ACHN (cell line): ENCODE results near the gene THTPA.
A peak's percentile ranks its signal among the peaks of the same experiment; 100 is the strongest.
"Not testable (repeated sequence)": the region's sequence is repeated elsewhere in the genome, so short reads cannot be mapped to it uniquely, and the experiment has no call there.

Experiments used
- DNase-seq: peaks from one replicate; pipeline ENCODE4 v3.0.0-alpha.2; 2015
- in situ Hi-C: cut with HindIII; loops from 2 replicates; pipeline ENCODE4 v1.10.0; 2017; ENCODE audit warnings: low sequenced_read_pairs, low pct_ligation_motif_present, low pct_unique_long_range_greater_than_20kb

The THTPA gene

DNA sequence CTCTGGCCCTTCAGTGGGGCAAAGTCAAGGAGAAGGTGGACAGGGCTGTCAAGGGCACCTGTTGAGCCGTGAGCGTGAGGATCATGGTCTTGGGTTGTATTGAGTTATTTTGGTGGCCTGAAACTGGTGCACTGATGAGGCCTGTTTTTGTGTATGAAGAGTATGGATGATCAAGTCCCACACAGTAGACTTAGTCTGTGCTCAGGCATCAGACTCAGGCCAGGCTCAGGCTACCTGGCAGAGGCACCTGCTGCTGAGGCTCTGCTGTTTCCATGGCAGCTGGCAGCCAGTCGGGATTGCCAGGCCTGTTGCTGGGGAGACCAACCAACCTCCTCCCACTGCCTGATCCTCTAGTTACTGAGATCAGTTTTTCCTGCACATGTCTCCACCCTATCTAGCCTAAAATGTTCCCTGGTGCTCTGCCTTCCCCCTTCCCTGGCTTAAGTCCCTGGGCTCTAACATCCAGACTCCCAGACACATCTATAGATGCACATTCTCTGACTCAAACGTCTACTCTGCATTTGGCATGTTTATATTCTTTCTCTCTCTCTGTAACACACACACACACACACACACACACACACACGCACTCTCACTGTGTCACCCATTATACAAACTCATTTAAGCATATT is 17.4 kb downstream of the THTPA start:
- no peak for DNase-seq
- in situ Hi-C loops: no loop called here

DNA sequence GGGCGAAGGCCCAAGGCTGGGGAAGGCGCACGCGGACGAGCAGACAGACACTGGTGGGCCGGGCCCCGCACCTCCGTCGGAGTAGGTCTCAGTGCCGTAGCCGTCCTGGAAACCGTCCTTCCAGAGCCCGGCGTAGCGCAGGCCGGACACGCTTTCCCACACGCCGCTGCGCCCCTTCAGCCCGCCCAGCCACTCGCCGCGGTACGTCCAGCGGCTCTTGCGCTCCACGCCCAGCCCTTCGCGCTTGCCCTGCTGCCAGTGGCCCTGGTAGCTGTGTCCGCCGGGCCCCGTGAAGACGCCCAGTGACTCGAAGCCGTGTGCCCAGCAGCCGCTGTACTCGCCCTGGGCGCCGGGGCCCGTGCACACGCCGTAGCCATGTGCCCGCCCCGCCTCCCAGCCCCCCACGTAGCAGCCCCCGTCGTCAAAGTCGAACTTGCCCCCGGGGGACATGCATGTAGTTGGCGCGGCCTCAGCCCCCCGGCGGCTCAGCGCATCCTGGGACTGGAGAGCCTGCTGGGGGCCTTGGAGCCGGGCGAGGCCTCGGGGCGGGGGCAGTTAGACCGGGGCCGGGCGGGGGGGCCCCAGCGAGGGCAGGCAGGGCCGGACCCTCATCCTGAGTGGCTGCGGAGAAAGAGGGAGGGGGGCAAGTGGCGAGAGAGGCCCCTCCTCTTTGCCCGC is 21.1 kb downstream of the THTPA start:
- DNase-seq: no peak
- in situ Hi-C loops: no loop called here

DNA sequence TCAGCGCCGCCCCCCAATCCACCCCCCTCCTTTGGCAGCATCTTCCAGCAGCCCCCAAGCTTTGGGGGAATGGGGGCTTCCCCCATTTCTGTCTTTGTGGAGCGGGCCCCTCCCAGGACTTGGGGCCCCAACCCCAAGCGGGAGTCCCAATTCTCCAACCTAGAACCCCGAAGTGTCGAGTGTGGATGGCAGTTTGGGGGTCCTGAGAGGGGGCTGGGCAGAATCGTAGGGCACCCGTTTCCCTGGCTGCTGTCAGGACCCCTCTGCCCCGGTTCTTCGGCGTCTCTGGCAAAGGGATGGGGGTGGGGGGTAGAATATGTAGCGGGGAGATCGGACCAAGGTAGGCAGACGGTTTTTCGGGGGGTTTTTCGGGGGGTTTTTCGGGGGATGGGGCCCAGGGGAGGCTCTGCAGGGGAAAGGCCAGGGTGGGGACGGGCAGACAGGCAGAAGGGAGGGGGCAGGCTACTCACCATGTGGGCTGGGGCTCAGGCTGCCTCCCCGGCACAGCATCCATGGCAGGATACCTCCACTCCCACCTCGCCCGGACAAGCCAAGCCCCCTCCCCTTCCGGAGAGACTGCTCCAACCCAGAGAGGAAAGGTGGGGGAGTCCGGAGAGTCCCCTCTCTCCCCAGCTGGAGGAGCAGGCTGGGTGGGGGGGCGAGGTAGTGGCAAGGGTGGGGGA is 21.8 kb downstream of the THTPA start:
- in situ Hi-C loops: no loop called here
- no peak for DNase-seq

DNA sequence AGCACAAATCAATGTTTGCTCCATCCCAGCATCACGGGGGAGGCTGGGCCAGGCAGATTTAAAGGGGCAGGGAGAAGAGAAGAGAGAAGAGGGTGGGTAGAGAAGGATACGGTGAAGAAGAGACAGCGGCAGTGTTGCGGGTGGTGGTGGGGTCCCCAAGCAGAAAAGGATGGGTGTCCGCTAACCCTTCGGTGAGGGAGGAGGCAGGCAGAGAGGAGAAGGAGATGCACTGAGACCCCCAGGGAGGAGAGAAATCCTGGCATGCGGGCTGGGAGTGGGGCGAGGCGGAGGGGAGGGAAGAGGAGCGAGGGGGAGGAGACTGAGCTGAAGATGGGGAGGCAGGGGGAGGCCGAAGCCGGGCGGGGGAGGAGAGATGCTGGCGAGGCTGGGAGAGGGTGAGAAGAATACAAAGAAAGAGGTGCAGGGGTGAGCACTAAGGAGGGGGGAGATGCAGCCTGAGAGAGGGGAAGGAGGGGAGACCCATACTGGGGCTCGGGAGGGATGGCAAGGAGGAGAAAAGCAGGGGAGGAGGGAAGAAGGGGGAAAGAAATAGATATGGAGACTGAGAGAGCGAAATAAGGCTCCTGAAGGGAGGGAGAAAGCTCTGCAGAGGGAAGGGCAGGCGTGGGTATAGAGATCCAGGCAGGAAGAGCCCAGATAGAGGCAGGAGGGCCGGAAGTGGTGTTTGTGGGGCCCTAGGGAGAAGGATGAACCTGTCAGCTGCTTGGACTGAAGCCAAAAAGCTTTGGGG is 22.7 kb downstream of the THTPA start, which contains the start of gene JPH4:
TSS of gene JPH4 (minus strand) at position 231 of the 751 bp plus-strand sequence. CDS start 1,337 bp downstream, outside the sequence.
- in situ Hi-C loops: no loop called here

DNA sequence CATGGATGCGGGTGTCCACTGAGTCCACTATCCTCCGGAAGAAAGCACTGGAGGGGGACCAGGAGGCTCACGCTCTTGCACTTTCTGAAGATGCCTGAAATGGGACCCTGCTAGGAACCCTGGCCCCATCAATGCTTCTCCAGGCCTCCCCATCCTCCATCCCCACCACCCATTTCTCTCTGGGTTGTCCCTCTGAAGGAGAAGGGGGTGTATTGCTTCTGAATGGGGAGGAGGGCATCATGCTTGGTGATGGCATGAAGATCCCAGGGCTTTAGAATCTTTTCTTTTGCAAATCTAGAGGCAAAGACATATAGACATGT is 23.2 kb downstream of the THTPA start:
- in situ Hi-C loops: no loop called here
- DNase-seq: no peak

More for the DNA sequence above, 22.7 kb downstream of the THTPA start, which contains the start of gene JPH4:
- no peak for DNase-seq

DNA sequence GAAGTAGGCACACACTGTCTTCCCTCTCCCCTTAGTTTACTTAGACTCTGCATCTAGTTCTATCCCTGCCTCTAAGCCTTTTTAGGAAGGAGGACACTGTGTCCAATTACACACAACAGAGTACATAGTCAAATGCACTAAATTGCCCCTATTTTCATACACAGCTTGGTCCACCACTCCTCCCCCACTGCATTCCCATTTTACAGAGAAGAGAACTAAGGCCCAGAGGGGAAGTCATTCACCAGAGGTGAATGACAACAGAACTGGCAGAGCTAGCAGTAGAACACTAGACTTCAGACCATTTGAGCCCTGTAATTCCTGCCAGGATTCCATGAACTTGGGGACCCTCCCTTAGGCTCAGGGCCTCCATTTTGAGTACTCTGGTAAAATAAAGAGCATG is 23.7 kb downstream of the THTPA start:
- no peak for DNase-seq
- in situ Hi-C loops: no loop called here

DNA sequence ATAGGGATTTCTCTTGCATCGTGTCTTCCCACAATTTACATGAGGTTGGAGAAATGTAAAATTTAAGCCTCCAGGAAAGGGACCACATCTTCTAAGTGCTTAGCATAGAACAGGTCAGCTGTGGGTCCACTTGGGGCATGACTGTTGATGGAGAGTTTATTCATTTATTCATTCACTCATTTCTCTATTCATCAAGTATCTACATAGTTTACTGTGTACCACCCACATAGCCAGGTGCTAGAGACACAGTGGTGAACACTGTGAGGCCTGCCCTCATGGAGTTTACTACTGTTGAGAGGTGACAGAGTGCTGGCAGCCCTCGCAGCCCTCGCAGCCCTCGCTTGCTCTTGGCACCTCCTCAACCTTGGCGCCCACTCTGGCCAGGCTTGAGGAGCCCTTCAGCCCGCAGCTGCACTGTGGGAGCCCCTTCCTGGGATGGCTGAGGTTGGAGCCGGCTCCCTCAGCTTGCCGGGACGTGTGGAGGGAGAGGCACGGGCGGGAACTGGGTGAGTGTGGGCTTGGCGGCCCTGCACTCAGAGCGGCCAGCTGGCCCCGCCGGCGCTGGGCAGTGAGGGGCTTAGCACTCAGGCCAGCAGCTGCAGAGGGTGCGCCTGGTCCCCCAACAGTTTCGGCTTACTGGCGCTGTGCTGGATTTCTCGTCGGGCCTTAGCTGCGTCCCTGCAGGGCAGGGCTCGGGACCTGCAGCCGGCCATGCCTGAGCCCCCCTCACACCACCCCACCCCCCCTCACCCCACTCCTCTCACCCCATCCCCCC is 24.3 kb downstream of the THTPA start:
- in situ Hi-C loops: no loop called here
- no peak for DNase-seq

DNA sequence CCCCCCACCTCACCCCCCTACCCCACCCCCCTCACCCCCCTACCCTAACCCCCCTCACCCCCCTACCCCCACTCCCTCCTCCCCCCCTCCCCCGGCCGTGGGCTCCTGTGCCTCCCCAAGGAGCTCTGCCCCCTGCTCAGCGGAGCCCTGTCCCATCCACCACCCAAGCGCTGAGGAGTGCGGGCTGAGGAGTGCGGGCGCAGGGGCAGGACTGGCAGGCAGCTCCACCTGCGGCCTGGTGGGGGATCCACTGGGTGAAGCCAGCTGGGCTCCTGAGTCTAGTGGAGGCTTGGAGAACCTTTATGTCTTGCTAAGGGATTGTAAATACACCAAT is 24.8 kb downstream of the THTPA start:
- no peak for DNase-seq
- in situ Hi-C loops: no loop called here

DNA sequence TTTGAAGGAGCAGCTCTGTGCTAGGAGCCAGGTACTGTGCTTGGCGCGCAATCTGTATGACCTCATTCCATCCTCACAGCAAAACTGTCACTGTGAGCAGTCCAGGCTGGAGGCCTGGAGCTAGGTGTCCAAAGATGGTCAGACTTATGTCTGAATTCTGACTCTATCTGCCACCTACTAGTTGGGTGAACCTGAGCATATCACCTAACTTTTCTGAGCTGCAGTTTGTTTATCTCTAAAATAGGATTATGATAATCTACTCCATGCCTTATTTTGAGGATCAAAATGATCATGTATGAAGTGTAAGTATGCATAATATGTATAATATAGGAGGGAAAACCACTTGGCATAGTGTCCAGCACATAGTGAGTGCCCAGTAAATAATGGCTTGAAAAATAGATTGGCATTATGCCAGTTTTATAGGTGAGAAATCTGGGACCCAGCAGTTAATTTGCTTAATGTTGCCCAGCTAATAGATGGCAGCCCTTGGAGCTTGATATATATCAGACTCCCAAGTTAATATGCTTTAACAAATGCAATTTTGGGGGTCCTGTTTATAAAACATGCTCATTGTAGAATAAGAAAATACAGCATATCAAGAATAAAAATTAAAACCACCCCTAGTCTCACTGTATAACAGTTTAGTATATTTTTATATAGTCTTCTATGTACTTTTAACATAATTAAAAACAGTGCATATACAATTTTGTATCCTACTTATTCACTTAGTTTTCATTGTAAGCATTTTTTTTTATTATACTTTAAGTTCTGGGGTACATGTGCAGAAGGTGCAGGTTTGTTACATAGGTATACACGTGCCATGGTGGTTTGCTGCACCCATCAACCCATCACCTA is 27.1 kb downstream of the THTPA start:
- no peak for DNase-seq
- in situ Hi-C loops: no loop called here

DNA sequence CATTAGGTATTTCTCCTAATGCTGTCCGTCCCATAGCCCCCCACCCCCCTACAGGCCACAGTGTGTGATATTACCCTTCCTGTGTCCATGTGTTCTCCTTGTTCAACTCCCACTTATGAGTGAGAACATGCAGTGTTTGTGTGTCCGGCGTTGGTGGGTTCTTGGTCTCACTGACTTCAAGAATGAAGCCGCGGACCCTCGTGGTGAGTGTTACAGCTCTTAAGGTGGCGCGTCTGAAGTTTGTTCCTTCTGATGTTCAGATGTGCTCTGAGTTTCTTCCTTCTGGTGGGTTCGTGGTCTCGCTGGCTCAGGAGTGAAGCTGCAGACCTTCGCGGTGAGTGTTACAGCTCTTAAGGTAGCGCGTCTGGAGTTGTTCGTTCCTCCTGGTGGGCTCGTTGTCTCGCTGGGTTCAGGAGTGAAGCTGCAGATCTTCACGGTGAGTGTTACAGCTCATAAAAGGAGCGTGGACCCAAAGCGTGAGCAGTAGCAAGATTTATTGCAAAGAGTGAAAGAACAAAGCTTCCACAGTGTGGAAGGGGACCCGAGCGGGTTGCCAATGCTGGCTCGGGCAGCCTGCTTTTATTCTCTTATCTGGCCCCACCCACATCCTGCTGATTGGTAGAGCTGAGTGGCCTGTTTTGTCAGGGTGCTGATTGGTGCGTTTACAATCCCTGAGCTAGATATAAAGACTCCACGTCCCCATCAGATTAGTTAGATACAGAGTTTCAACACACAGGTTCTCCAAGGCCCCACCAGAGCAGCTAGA is 27.9 kb downstream of the THTPA start:
- in situ Hi-C loops, DNase-seq: not testable (repeated sequence)

DNA sequence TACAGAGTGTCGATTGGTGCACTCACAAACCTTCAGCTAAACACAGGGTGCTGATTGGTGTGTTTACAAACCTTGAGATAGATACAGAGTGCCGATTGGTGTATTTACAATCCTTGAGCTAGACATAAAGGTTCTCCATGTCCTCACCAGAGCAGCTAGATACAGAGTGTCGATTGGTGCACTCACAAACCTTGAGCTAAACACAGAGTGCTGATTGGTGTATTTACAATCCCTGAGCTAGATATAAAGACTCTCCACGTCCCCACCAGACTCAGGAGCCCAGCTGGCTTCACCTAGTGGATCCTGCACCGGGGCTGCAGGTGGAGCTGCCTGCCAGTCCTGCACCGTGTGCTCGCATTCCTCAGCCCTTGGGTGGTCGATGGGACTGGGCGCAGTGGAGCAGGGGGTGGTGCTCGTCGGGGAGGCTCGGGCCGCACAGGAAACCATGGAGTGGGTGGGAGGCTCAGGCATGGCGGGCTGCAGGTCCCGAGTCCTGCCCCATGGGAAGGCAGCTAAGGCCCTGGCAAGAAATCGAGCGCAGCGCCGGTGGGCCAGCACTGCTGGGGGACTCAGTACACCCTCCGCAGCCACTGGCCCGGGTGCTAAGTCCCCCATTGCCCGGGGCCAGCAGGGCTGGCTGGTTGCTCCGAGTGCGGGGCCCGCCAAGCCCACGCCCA is 28.6 kb downstream of the THTPA start:
- DNase-seq, in situ Hi-C loops: not testable (repeated sequence)

DNA sequence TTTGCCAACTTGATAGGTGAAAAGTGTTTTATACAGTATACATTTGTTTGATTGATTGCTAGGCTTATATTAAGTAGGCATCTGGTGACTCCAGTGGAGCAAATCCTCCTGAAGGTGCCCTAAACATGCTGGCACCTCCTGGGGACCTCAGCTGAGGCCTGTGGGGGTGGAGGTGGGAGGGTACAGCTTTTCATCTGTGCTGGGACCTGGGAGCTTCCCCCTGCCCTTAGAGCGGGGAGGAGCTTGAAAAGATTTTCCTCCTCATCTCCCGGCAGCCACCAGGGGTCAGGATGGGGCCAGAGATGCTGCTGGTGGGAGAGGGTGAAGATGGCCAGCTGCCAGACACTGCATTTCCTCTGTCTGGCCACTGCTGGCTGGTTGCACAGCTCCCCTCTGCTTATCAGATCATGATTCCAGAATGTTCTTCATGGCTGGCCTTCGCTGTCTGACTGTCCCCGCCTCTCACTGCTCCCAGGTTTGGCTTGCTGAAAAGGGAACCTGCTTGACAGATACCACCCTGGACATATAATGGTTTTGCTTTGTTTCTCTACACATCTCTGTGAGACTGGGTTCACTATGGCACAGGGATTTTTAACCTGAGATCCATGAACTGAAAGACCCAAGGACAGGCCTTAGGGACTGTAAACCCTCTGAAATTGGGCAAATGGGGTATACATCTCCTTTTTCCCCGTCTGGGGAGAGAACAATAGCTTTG is 33.0 kb downstream of the THTPA start:
- in situ Hi-C loops: no loop called here

DNA sequence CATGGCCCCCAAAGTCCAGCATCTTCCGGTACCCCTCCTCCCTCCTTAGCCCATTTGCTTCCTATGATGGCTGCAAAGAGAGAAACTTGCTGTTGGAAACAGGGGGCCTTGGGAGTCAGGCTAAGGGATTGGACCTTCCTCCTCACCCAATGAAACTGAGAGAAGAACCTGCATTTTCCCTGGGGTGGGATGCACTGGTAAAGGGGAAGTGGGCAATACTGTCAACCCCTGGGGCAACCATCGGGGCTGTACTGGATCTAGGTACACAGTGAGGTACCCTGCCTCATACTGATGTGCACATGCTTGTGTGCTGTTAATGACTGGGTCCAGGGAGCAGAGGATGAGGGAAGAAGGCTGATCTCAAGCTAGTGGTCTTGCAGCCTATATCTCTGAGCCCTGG is 33.5 kb downstream of the THTPA start:
- no peak for DNase-seq
- in situ Hi-C loops: no loop called here

More for the DNA sequence above, 33.0 kb downstream of the THTPA start:
- peak; percentile 82 for DNase-seq

DNA sequence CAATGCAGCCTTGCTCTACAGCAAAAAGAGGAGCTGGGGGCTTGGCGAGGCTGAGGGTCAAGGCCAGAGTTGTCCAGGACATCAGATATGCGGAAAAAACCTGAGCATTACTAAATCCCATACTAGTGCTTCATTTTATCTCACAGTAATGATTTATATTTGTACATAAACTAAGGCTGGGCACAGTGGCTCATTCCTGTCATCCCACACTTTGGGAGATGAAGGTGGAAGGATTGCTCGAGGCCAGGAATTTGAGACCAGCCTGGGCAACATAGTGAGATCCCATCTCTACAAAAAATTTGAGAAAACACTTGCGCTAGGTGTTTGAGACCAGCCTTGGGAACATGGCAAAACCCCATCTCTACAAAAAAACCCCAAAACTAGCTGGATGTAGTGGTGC is 34.1 kb downstream of the THTPA start:
- in situ Hi-C loops: no loop called here
- DNase-seq: no peak

DNA sequence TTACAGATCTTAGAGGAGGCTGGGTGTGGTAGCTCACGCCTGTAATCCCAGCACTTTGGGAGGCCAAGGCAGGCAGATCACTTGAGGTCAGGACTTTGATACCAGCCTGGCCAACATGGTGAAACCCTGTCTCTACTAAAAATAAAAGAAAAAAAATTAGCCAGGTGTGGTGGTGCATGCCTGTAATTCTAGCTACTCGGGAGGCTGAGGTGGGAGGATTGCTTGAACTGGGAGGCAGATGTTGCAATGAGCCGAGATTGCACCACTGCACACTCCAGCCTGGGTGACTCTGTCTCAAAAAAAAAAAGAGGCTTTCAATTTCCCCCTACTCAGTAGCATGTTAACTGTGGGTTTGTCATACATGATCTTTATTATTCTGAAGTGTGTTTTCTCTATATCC is 38.1 kb downstream of the THTPA start:
- in situ Hi-C loops, DNase-seq: not testable (repeated sequence)

DNA sequence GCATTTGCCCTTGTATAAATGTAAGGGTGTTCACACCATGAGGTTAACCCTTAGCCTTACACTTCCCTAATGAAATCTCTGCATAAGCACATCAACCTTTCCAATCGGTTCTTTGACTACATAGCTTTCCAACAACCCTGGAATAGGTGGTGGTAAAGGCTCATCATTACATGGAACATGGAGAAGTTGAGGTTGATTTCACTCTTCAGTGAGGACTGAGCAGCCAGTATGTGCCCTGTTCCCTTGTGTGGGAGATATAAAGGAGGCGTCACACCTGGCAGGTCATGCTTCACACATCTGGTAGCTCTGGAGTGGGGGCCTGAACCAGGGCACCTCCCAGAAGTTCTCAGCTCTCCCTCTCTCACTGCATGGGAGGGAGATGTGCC is 44.2 kb downstream of the THTPA start:
- DNase-seq: no peak
- in situ Hi-C loops: no loop called here
